ENCODE measurements around the gene TRERF1. TPM values are rescaled to one million over a fixed set of nuclear protein-coding genes. Genes with fewer than 3 reads are reported as not detected.

TRERF1 gene
- total and polyA plus RNA-seq, 5 donors: 1.2 to 3.1 (median 2.1) TPM

- no peaks in the 10 kb centered on the region for H3K27me3 ChIP-seq (ENCODE audit: control insufficient read depth, insufficient read depth)
- DNase-seq (no peak), ATAC-seq (no peak)
- intact Hi-C loops (cut with DNase I): no loop called here
- no peak overlapping the region for H3K4me3 ChIP-seq (ENCODE audit: low read length)
- no peaks in the 10 kb centered on the region for H3K9me3 ChIP-seq (ENCODE audit: control insufficient read depth, low read length)
- 82% methylated on average over 4 of the region's 4 CpGs for WGBS
- H3K4me1 ChIP-seq (ENCODE audit: control insufficient read depth, insufficient read depth, low read length): peaks cover 2% of the 10 kb centered on the region
- H3K27ac ChIP-seq (ENCODE audit: low read length): no peak overlapping the region
Measured at GRCh38 chr6:42424906-42425474, 26.7 kb downstream of the TRERF1 start.

- H3K9me3 ChIP-seq (ENCODE audit: control insufficient read depth, low read length): no peaks in the 10 kb centered on the region
- H3K4me3 ChIP-seq (ENCODE audit: low read length): no peak overlapping the region
- ATAC-seq: no peak
- no peaks in the 10 kb centered on the region for H3K4me1 ChIP-seq (ENCODE audit: control insufficient read depth, insufficient read depth, low read length)
- H3K27me3 ChIP-seq (ENCODE audit: control insufficient read depth, insufficient read depth): no peaks in the 10 kb centered on the region
- intact Hi-C loops (cut with DNase I): no loop called here
- H3K27ac ChIP-seq (ENCODE audit: low read length): no peak overlapping the region
- DNase-seq: no peak
- WGBS: 90% methylated on average over 8 of the region's 8 CpGs
Measured at GRCh38 chr6:42423244-42423643, 28.5 kb downstream of the TRERF1 start.

- 98% methylated on average over 3 of the region's 3 CpGs for WGBS
- Histone ChIP-seq H3K27ac (ENCODE audit: low read length) (no peak overlapping the region), H3K9me3 (ENCODE audit: control insufficient read depth, low read length) (no peaks in the 10 kb centered on the region), H3K4me3 (ENCODE audit: low read length) (no peak overlapping the region), H3K4me1 (ENCODE audit: control insufficient read depth, insufficient read depth, low read length) (peaks cover 2% of the 10 kb centered on the region), H3K27me3 (ENCODE audit: control insufficient read depth, insufficient read depth) (no peaks in the 10 kb centered on the region)
- DNase-seq (no peak), ATAC-seq (no peak)
- intact Hi-C loops (cut with DNase I): no loop called here
Measured at GRCh38 chr6:42420741-42421140, 31.0 kb downstream of the TRERF1 start.

- 86% methylated on average over 6 of the region's 6 CpGs for WGBS
- peaks cover 2% of the 10 kb centered on the region for H3K4me1 ChIP-seq (ENCODE audit: control insufficient read depth, insufficient read depth, low read length)
- H3K4me3 ChIP-seq (ENCODE audit: low read length): no peak overlapping the region
- H3K27ac ChIP-seq (ENCODE audit: low read length): no peak overlapping the region
- intact Hi-C loops (cut with DNase I): no loop called here
- DNase-seq (no peak), ATAC-seq (no peak)
- H3K27me3 ChIP-seq (ENCODE audit: control insufficient read depth, insufficient read depth): no peaks in the 10 kb centered on the region
- no peaks in the 10 kb centered on the region for H3K9me3 ChIP-seq (ENCODE audit: control insufficient read depth, low read length)
Measured at GRCh38 chr6:42419490-42420280, 32.0 kb downstream of the TRERF1 start.

- ATAC-seq: no peak
- H3K27me3 ChIP-seq (ENCODE audit: control insufficient read depth, insufficient read depth): no peaks in the 10 kb centered on the region
- 85% methylated on average over 4 of the region's 4 CpGs for WGBS
- H3K9me3 ChIP-seq (ENCODE audit: control insufficient read depth, low read length): no peaks in the 10 kb centered on the region
- intact Hi-C loops (cut with DNase I): no loop called here
- no peak for DNase-seq
- no peak overlapping the region for H3K4me3 ChIP-seq (ENCODE audit: low read length)
- no peak overlapping the region for H3K27ac ChIP-seq (ENCODE audit: low read length)
- H3K4me1 ChIP-seq (ENCODE audit: control insufficient read depth, insufficient read depth, low read length): peaks cover 2% of the 10 kb centered on the region
Measured at GRCh38 chr6:42418724-42419123, 33.0 kb downstream of the TRERF1 start.

GRCh38 chr6:42417641-42418112 lies 34.0 kb downstream of the TRERF1 start:
- Histone ChIP-seq H3K9me3 (ENCODE audit: control insufficient read depth, low read length) (no peaks in the 10 kb centered on the region), H3K27ac (ENCODE audit: low read length) (no peak overlapping the region), H3K27me3 (ENCODE audit: control insufficient read depth, insufficient read depth) (no peaks in the 10 kb centered on the region), H3K4me3 (ENCODE audit: low read length) (no peak overlapping the region), H3K4me1 (ENCODE audit: control insufficient read depth, insufficient read depth, low read length) (peaks cover 2% of the 10 kb centered on the region)
- WGBS: 84% methylated on average over 5 of the region's 5 CpGs
- intact Hi-C loops (cut with DNase I): no loop called here
- DNase-seq (no peak), ATAC-seq (no peak)

- 48% methylated on average over 6 of the region's 6 CpGs for WGBS
Measured at GRCh38 chr6:42411406-42411805, 40.3 kb downstream of the TRERF1 start.

GRCh38 chr6:42410861-42411260 lies 40.9 kb downstream of the TRERF1 start:
- 43% methylated on average over 1 of the region's 1 CpG for WGBS
- Histone ChIP-seq H3K4me1 (ENCODE audit: control insufficient read depth, insufficient read depth, low read length) (peaks cover 4% of the 10 kb centered on the region), H3K27me3 (ENCODE audit: control insufficient read depth, insufficient read depth) (no peaks in the 10 kb centered on the region), H3K27ac (ENCODE audit: low read length) (no peak overlapping the region), H3K9me3 (ENCODE audit: control insufficient read depth, low read length) (no peaks in the 10 kb centered on the region), H3K4me3 (ENCODE audit: low read length) (no peak overlapping the region)
- DNase-seq: no peak
- no peak for ATAC-seq
- intact Hi-C loops (cut with DNase I): no loop called here

More at GRCh38 chr6:42411406-42411805, 40.3 kb downstream of the TRERF1 start:
- intact Hi-C loops (cut with DNase I): no loop called here
- no peaks in the 10 kb centered on the region for H3K27me3 ChIP-seq (ENCODE audit: control insufficient read depth, insufficient read depth)
- no peak overlapping the region for H3K27ac ChIP-seq (ENCODE audit: low read length)
- ATAC-seq: peak in 1 of 2 donors; percentile 20
- H3K4me1 ChIP-seq (ENCODE audit: control insufficient read depth, insufficient read depth, low read length): peaks cover 3% of the 10 kb centered on the region
- no peaks in the 10 kb centered on the region for H3K9me3 ChIP-seq (ENCODE audit: control insufficient read depth, low read length)
- DNase-seq: no peak
- no peak overlapping the region for H3K4me3 ChIP-seq (ENCODE audit: low read length)

- Histone ChIP-seq H3K4me3 (ENCODE audit: low read length) (no peak overlapping the region), H3K27ac (ENCODE audit: low read length) (no peak overlapping the region), H3K4me1 (ENCODE audit: control insufficient read depth, insufficient read depth, low read length) (peaks cover 4% of the 10 kb centered on the region), H3K9me3 (ENCODE audit: control insufficient read depth, low read length) (no peaks in the 10 kb centered on the region), H3K27me3 (ENCODE audit: control insufficient read depth, insufficient read depth) (no peaks in the 10 kb centered on the region)
- DNase-seq: no peak
- 74% methylated on average over 2 of the region's 2 CpGs for WGBS
- no peak for ATAC-seq
- intact Hi-C loops (cut with DNase I): no loop called here
Measured at GRCh38 chr6:42409581-42409980, 42.1 kb downstream of the TRERF1 start.

- Histone ChIP-seq H3K27me3 (ENCODE audit: control insufficient read depth, insufficient read depth) (no peaks in the 10 kb centered on the region), H3K4me3 (ENCODE audit: low read length) (no peak overlapping the region), H3K9me3 (ENCODE audit: control insufficient read depth, low read length) (no peaks in the 10 kb centered on the region), H3K27ac (ENCODE audit: low read length) (peak overlapping the region; percentile 25), H3K4me1 (ENCODE audit: control insufficient read depth, insufficient read depth, low read length) (peaks cover 6% of the 10 kb centered on the region)
- DNase-seq (no peak), ATAC-seq (peak; percentile 73 to 77)
- WGBS: 52% methylated on average over 8 of the region's 8 CpGs
- intact Hi-C loops (cut with DNase I): no loop called here
Measured at GRCh38 chr6:42407379-42407778, 44.3 kb downstream of the TRERF1 start.
